GM12872 (cell line): ENCODE data around the gene RIPOR1.

ENCODE experiments used
- CTCF ChIP-seq: IDR thresholded peaks from 3 replicates; pipeline ENCODE4 v1.5.1; 2011; ENCODE audit warnings: low read depth, mild to moderate bottlenecking, low read length, moderate library complexity; ENCODE audit not compliant: insufficient read depth

Gene RIPOR1

DNA sequence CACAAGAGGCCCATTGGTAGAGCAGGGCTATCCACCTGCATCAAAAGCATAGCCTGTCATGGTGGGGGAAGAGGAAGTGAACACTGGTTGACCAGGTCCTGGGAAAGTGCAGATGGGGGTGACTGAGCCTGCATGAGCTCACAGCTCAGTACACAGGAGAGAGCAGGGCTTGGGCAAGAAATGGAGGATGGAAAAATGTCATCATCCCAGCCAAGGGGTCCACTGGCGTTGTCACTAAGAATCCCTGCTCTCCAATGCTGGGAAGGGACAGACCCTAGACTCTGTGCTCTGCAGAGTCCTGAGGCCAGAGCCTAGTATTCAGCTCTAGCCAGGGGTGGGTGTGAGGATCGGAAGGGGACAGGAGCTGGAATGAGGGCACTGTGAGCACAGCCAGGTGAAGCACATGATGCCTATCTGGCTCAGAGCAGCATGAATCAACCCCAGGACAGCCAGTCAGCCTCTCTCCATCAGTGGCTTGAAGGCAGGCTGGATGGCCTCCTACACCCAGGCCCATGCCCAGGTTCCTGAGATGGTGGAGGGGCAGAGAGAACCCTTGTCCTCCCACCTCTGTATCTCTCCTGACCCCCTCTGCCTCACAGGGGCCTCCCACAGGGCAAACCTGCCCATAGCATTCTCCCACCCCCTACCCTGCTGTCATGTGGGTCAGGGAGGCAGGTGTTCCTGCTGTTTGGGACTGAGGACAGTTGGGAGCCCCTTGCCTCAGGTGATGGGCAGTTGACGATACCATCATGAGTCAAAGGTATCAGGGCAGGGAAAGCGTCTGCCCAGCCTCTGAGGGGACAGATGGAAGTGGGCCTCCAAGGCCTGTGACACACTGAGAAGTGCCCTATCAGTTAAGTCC is 19.9 kb downstream of the RIPOR1 start:
- no peak for TF ChIP-seq CTCF

DNA sequence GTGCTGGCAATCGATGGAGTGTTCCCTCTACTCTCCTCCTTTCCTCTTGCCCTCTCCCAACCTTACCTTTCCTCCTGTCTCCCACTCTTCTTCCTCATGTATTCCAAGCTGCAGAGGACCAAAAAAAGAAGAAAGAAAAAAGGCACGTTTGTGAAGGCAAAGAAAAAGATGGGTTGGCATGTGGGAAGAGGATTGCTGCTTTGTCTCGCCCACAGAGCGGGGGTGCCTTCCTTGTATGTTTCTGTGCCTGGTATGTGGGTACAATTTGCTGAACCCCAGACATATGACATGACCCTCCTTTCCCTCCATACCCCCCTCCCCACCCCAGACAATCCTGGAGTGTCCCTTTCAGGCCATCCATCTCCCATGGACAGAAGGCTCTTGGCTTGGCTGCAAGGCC is 20.6 kb downstream of the RIPOR1 start:
- no peak for TF ChIP-seq CTCF

GRCh38 chr16:67549936-67550335 is 21.3 kb downstream of the RIPOR1 start:
- no peak for TF ChIP-seq CTCF

DNA sequence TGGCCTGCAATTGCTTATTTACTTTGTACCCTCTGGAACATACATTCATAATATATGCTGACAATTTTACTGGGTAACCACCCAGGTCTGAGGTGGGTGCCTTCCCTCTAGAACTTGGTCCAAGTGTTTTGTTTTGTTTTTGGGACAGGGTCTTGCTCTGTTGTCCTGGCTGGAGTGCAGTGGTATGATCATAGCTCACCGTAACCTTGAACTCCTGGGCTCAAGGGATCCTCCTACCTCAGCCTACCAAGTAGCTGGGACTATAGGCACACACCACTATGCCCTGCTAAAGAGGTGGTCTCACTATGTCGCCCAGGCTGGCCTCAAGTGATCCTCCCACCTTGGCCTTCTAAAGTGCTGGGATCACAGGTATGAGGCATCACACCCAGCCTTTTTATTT is 22.5 kb downstream of the RIPOR1 start:
- no peak for TF ChIP-seq CTCF

- TF ChIP-seq CTCF, result no peak
Observed at GRCh38 chr16:67551972-67552371, 23.3 kb downstream of the RIPOR1 start.

DNA sequence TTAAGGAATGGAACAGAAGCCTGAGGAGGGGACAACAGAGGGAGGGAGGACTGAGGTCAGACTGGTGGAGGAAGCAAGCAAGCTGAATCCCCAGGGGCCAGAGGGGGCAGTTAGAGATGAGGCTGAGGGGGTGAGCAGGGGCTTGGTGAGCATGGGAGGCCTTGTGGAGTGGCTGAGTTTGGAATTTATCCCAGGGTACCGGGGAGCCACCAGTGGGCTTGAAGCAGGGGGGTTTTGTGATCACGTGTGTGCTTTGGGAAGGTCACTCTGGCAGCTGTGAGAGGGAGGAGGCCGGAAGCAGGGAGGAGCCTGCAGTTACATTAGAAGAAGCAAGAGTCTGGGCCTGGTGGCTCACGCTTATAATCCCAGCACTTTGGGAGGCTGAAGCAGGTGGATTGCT is 23.8 kb downstream of the RIPOR1 start:
- no peak for TF ChIP-seq CTCF

DNA sequence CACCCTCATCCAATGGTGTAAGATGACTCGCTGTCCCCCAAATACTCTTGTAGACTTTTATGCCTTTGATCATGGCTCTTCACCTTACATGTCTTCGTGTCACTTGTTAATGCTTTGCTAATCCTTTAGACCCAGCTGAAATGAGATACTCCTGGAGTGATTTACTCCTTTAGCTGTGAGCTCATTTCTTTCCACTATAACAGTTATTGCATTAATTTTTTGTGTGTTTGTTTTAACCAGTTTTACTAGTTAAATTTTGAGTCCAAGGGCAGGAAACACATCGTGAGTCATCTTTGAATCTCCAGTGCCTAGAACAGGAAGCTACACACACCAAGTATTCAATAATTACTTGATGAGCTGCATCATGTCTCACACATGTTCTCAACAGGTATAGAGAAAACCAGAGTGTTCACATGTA is 27.2 kb downstream of the RIPOR1 start:
- TF ChIP-seq CTCF, result no peak

DNA sequence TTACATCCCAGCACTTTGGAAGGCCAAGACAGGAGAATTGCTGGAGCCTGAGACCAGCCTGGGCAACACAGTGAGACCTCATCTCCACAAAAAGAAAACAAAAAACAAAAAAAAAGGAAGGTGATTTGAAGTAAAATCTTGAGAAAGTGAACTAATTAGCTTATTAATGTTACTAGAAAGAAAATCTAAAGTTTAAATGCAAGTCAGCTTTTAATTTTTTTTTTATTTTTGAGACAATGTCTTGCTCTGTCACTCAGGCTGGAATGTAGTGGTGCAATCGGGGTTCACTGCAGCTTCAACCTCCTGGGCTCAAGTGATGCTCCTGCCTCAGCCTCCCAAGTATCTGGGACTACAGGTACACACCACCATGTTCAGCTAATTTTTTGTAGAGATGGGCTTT is 30.2 kb downstream of the RIPOR1 start:
- TF ChIP-seq CTCF, result no peak
